Measurements from ENCODE around the gene ADAMTS4. TPM values are rescaled to one million over a fixed set of nuclear protein-coding genes. Genes with fewer than 3 reads are reported as not detected.

The ADAMTS4 gene
- total and polyA plus RNA-seq, 2 donors (not counting 1 experiment from before 2014, with no cell fraction given): 1.0 to 1.3 TPM

GRCh38 chr1:161226759-161227158 is 27.9 kb upstream of the ADAMTS4 start:
- no peak overlapping the region for H2AFZ ChIP-seq (ENCODE audit: low read length)
- no peaks in the 10 kb centered on the region for H4K20me1 ChIP-seq (ENCODE audit: control insufficient read depth, extremely low read depth, insufficient read depth, low read length)
- H3K4me2 ChIP-seq (ENCODE audit: extremely low read depth, insufficient read depth, low read length): peak overlapping the region; percentile 98
- H3K4me1 ChIP-seq (ENCODE audit: control insufficient read depth, extremely low read depth, insufficient read depth, low read length): peaks cover 6% of the 10 kb centered on the region
- no peaks in the 10 kb centered on the region for H3K9me3 ChIP-seq (ENCODE audit: control insufficient read depth, insufficient read depth, low read depth, low read length)
- peak overlapping the region; percentile 62 for H3K27ac ChIP-seq (ENCODE audit: insufficient read depth, low read length)
- H3K79me2 ChIP-seq (ENCODE audit: control insufficient read depth, insufficient read depth, low read length): no peaks in the 10 kb centered on the region
- peaks cover 8% of the 10 kb centered on the region for H3K36me3 ChIP-seq (ENCODE audit: control insufficient read depth, insufficient read depth, low read length)
- DNase-seq (ENCODE audit: low read depth in 2 of 2): no peak
- no peaks in the 10 kb centered on the region for H3K27me3 ChIP-seq (ENCODE audit: control insufficient read depth, insufficient read depth, low read length)
- no peak for TF ChIP-seq CTCF (conservative IDR thresholded peaks at IDR 0.05 in 1 of 2, IDR thresholded peaks at IDR 0.05 in 1 of 2; ENCODE audit: low read depth in 1 of 2, low read length in 2 of 2)
- TF ChIP-seq EZH2 (IDR thresholded peaks at IDR 0.05; ENCODE audit: low read length, missing control alignments): no peak
- peak overlapping the region; percentile 74 to 98 (median 88) for H3K4me3 ChIP-seq (replicated peaks in 1 of 4; ENCODE audit: control extremely low read depth in 1 of 4, insufficient read depth in 1 of 4, low read depth in 3 of 4, low read length in 4 of 4)
- peak overlapping the region; percentile 25 for H3K9ac ChIP-seq (ENCODE audit: insufficient read depth, low read length)

GRCh38 chr1:161226320-161226711 is 27.5 kb upstream of the ADAMTS4 start:
- H3K4me1 ChIP-seq (ENCODE audit: control insufficient read depth, extremely low read depth, insufficient read depth, low read length): peaks cover 6% of the 10 kb centered on the region
- peaks cover 8% of the 10 kb centered on the region for H3K36me3 ChIP-seq (ENCODE audit: control insufficient read depth, insufficient read depth, low read length)
- peak overlapping the region; percentile 62 for H3K27ac ChIP-seq (ENCODE audit: insufficient read depth, low read length)
- H3K79me2 ChIP-seq (ENCODE audit: control insufficient read depth, insufficient read depth, low read length): no peaks in the 10 kb centered on the region
- peak overlapping the region; percentile 74 to 98 (median 88) for H3K4me3 ChIP-seq (replicated peaks in 1 of 4; ENCODE audit: control extremely low read depth in 1 of 4, insufficient read depth in 1 of 4, low read depth in 3 of 4, low read length in 4 of 4)
- peak overlapping the region; percentile 57 for H3K9ac ChIP-seq (ENCODE audit: insufficient read depth, low read length)
- no peaks in the 10 kb centered on the region for H4K20me1 ChIP-seq (ENCODE audit: control insufficient read depth, extremely low read depth, insufficient read depth, low read length)
- peak overlapping the region; percentile 96 for H2AFZ ChIP-seq (ENCODE audit: low read length)
- DNase-seq (ENCODE audit: low read depth in 2 of 2): no peak
- H3K27me3 ChIP-seq (ENCODE audit: control insufficient read depth, insufficient read depth, low read length): no peaks in the 10 kb centered on the region
- H3K9me3 ChIP-seq (ENCODE audit: control insufficient read depth, insufficient read depth, low read depth, low read length): no peaks in the 10 kb centered on the region
- no peak for TF ChIP-seq CTCF (conservative IDR thresholded peaks at IDR 0.05 in 1 of 2, IDR thresholded peaks at IDR 0.05 in 1 of 2; ENCODE audit: low read depth in 1 of 2, low read length in 2 of 2)
- no peak for TF ChIP-seq EZH2 (IDR thresholded peaks at IDR 0.05; ENCODE audit: low read length, missing control alignments)
- peak overlapping the region; percentile 98 for H3K4me2 ChIP-seq (ENCODE audit: extremely low read depth, insufficient read depth, low read length)

- H3K4me1 ChIP-seq (ENCODE audit: control insufficient read depth, extremely low read depth, insufficient read depth, low read length): peaks cover 6% of the 10 kb centered on the region
- no peaks in the 10 kb centered on the region for H3K9me3 ChIP-seq (ENCODE audit: control insufficient read depth, insufficient read depth, low read depth, low read length)
- TF ChIP-seq CTCF (conservative IDR thresholded peaks at IDR 0.05 in 1 of 2, IDR thresholded peaks at IDR 0.05 in 1 of 2; ENCODE audit: low read depth in 1 of 2, low read length in 2 of 2) (peak; percentile 65 to 77), EZH2 (IDR thresholded peaks at IDR 0.05; ENCODE audit: low read length, missing control alignments) (no peak)
- peak within 1 kb of the TSS; percentile 62 for H3K27ac ChIP-seq (ENCODE audit: insufficient read depth, low read length)
- peak within 1 kb of the TSS; percentile 98 for H3K4me2 ChIP-seq (ENCODE audit: extremely low read depth, insufficient read depth, low read length)
- no peaks in the 10 kb centered on the region for H4K20me1 ChIP-seq (ENCODE audit: control insufficient read depth, extremely low read depth, insufficient read depth, low read length)
- peak within 1 kb of the TSS; percentile 57 for H3K9ac ChIP-seq (ENCODE audit: insufficient read depth, low read length)
- peaks cover 8% of the 10 kb centered on the region for H3K36me3 ChIP-seq (ENCODE audit: control insufficient read depth, insufficient read depth, low read length)
- no peaks in the 10 kb centered on the region for H3K79me2 ChIP-seq (ENCODE audit: control insufficient read depth, insufficient read depth, low read length)
- H2AFZ ChIP-seq (ENCODE audit: low read length): peak within 1 kb of the TSS; percentile 96
- H3K27me3 ChIP-seq (ENCODE audit: control insufficient read depth, insufficient read depth, low read length): no peaks in the 10 kb centered on the region
- DNase-seq (ENCODE audit: low read depth in 2 of 2): peak; percentile 99 to 100
- peak within 1 kb of the TSS; percentile 74 to 98 (median 88) for H3K4me3 ChIP-seq (replicated peaks in 1 of 4; ENCODE audit: control extremely low read depth in 1 of 4, insufficient read depth in 1 of 4, low read depth in 3 of 4, low read length in 4 of 4)
Measured at GRCh38 chr1:161225534-161226319, 26.9 kb upstream of the ADAMTS4 start, which contains the start of gene TOMM40L. TOMM40L (plus strand) TSS chr1:161226060; CDS start chr1:161226490, 430 bp downstream.

All from fibroblast of lung (primary cell).